ENCODE measurements around the gene SCMH1. TPM values are rescaled to one million over a fixed set of nuclear protein-coding genes. Genes with fewer than 3 reads are reported as not detected.

SCMH1 gene
- total RNA-seq, 1 experiment from 2014 or later = 28.0 TPM

DNA sequence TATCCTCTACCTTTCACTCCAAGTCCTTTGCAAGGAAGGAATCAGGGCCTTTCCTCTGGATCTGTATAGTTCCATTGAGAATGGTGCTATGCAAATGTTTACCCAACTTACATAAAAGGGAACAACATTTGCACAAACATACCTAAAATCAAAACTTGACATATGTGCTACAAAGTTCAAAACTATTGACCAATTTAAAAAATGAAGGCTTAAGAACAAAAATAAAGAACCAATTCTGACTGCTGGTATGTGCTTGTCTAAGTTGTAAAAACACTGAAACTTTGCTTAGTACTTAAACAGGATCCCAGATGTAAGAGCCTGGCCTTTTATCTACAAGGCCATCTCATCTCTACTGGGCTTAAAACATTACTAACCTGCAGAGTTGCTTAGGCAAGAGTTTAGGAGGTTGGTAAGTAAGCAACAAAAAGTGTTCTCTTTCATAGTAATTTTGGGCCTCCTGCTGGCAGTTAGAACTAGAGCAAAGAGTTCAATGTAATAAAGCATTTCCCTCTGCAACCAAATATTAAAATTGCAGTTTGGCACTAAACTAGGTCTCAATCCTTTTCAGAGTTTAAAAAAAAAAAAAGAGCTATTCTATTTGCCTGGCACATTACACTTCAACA lies 2.0 kb downstream of the SCMH1 start:
- ChIA-PET RAD21 (ENCODE audit: low non-redundant PET in 1 of 2, low total read pairs in 2 of 2, uncharacterized antibody in 2 of 2, unreplicated experiment in 2 of 2) (no interaction called here), CTCF (interaction anchor here (1.0 kb wide), 1 partner anchor 43 kb away, joined by 3 read pairs; no protein-coding TSS in a partner anchor), POLR2A (no interaction called here)
- peaks cover 57% of the 10 kb centered on the region for H3K79me2 ChIP-seq (ENCODE audit: insufficient read depth, low read length)
- intact Hi-C loops (cut with micrococcal nuclease) = no loop called here
- no peaks in the 10 kb centered on the region for H3K36me3 ChIP-seq (ENCODE audit: control insufficient read depth in 1 of 2, insufficient read depth in 2 of 2, low read length in 2 of 2)
- no peak overlapping the region for H2AFZ ChIP-seq (ENCODE audit: low read depth, low read length, poor library complexity, severe bottlenecking)
- H3K9me2 ChIP-seq (ENCODE audit: insufficient read depth) = no peaks in the 10 kb centered on the region
- TF ChIP-seq ZNF274 (IDR thresholded peaks at IDR 0.05; ENCODE audit: low read depth, low read length) (no peak), SIN3A (IDR thresholded peaks at IDR 0.05; ENCODE audit: low read depth) (0 out of 2 replicates have a peak, but pooled peaks have one; percentile 4), ATF3 (IDR thresholded peaks at IDR 0.05) (no peak), RAD21 (IDR thresholded peaks at IDR 0.05; ENCODE audit: low read depth) (peak; percentile 38)
- TF ChIP-seq, protein P1, sequence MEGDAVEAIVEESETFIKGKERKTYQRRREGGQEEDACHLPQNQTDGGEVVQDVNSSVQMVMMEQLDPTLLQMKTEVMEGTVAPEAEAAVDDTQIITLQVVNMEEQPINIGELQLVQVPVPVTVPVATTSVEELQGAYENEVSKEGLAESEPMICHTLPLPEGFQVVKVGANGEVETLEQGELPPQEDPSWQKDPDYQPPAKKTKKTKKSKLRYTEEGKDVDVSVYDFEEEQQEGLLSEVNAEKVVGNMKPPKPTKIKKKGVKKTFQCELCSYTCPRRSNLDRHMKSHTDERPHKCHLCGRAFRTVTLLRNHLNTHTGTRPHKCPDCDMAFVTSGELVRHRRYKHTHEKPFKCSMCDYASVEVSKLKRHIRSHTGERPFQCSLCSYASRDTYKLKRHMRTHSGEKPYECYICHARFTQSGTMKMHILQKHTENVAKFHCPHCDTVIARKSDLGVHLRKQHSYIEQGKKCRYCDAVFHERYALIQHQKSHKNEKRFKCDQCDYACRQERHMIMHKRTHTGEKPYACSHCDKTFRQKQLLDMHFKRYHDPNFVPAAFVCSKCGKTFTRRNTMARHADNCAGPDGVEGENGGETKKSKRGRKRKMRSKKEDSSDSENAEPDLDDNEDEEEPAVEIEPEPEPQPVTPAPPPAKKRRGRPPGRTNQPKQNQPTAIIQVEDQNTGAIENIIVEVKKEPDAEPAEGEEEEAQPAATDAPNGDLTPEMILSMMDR (IDR thresholded peaks at IDR 0.05 in 2 of 3, conservative IDR thresholded peaks at IDR 0.05 in 1 of 3; ENCODE audit: borderline replicate concordance in 1 of 3, insufficient read depth in 1 of 3, low read depth in 2 of 3, low read length in 2 of 3) = peak in 1 of 3 experiments; percentile 20; a peak in 1 of 6 replicates
- H3K4me2 ChIP-seq (ENCODE audit: low read length) = peak overlapping the region; percentile 79
- peak overlapping the region in 1 of 2 experiments; percentile 68; a peak in 1 of 4 replicates for H3K4me3 ChIP-seq (replicated peaks in 1 of 2; ENCODE audit: low read depth in 1 of 2, low read length in 2 of 2)
- BruUV-seq (replicated peaks) = no TSS peak
- no peak for DNase-seq (ENCODE audit: low read depth, low spot score)
- peaks cover 21 to 44% of the 10 kb centered on the region in 2 experiments for H3K4me1 ChIP-seq (ENCODE audit: control insufficient read depth in 1 of 2, insufficient read depth in 2 of 2, low read length in 2 of 2)
- H4K20me1 ChIP-seq (ENCODE audit: insufficient read depth) = no peaks in the 10 kb centered on the region; the same call in 1 of the 2 replicates
- H3K9me3 ChIP-seq (ENCODE audit: control insufficient read depth in 1 of 2, insufficient read depth in 1 of 2, low read depth in 1 of 2, low read length in 2 of 2) = no peaks in the 10 kb centered on the region
- no peaks in the 10 kb centered on the region for H3K27me3 ChIP-seq (ENCODE audit: insufficient read depth, low read length)
- H3K27ac ChIP-seq (ENCODE audit: low read depth, low read length) = no peak overlapping the region
- peak overlapping the region; percentile 78; the same call in 1 of the 2 replicates for H3K9ac ChIP-seq (ENCODE audit: low read length)
- no peak for ATAC-seq
